Thoracic aorta (tissue), 2 donors: ENCODE results near the gene RAB31. TPM values are rescaled to one million over a fixed set of nuclear protein-coding genes. Genes with fewer than 3 reads are reported as not detected.

Experiments
- ATAC-seq: fragments of 150-250 bp; one replicate; pipeline ENCODE4 v1.8.0; 2017; ENCODE audit warnings: low read depth; ENCODE audit not compliant: insufficient number of reproducible peaks, low FRiP score
- DNase-seq: peaks from one replicate; pipeline ENCODE4 v3.0.0-alpha.2; 2020; ENCODE audit warnings: low spot score
- H3K27ac ChIP-seq, 2 donors: fragments of 200-600 bp; sonication (generic); 1 replicate in 1 of 2; 2 replicates in 1 of 2; pipeline ENCODE4 v1.5.1; 2016; ENCODE audit warnings: mild to moderate bottlenecking in 2 of 2, moderate library complexity in 2 of 2
- H3K27me3 ChIP-seq: fragments of 200-600 bp; sonication (generic); replicated peaks from 2 replicates; pipeline ENCODE4 v1.6.0; 2016; ENCODE audit warnings: mild to moderate bottlenecking; ENCODE audit not compliant: insufficient read depth
- H3K36me3 ChIP-seq: fragments of 200-600 bp; sonication (generic); one replicate; pipeline ENCODE4 v1.5.1; 2016
- H3K4me1 ChIP-seq, 2 donors: fragments of 200-600 bp; sonication (generic); 1 replicate in 1 of 2; 2 replicates in 1 of 2; pipeline versions ENCODE4 v1.5.1 to v1.6.0; 2016; ENCODE audit warnings: low read depth in 2 of 2, mild to moderate bottlenecking in 1 of 2; ENCODE audit not compliant: control insufficient read depth in 1 of 2
- H3K4me3 ChIP-seq: fragments of 200-600 bp; sonication (generic); 2 replicates; pipeline ENCODE4 v1.5.1; 2016; ENCODE audit warnings: mild to moderate bottlenecking
- H3K9me3 ChIP-seq: fragments of 200-600 bp; sonication (generic); 2 replicates; pipeline ENCODE4 v1.5.1; 2016
- total RNA-seq, 2 donors: library from RNA; depleted of rRNA; stranded (reverse); fragments of >200 nt; gene quantifications; one replicate each; pipeline versions ENCODE4 v1.1.0 to v1.2.3, GENCODE V29; 2016
- TF ChIP-seq, protein P1 (sequence below): fragments of 200-600 bp; sonication (generic); IDR thresholded peaks from one replicate; pipeline ENCODE4 v1.5.1; 2019; ENCODE audit warnings: antibody characterized with exemption

RAB31 gene
- total RNA-seq, 2 donors from 2014 or later = 92.9 to 110 TPM

DNA sequence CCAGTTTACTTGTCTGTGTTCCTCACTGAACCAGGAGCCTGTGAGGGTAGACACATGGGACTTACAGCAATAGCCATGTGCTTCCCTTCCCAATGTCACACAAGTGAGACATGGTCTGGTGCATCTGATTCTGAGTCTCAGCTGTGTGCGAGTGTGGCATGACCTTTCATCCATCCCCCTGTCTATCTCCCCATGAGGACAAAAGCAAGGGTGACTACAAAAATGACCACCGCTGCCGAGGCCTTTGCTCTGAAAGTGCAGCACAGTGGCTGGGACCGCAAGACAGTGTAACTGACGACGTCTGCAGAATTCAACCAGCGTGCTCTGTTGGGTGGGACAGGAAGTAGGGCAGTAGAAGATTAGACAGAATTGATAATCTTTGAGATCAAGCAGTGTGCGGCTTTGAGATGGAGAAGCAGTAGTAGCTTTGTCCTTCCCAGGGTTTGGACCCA lies 50.5 kb downstream of the RAB31 start:
- Histone ChIP-seq H3K4me3 (no peak overlapping the region), H3K27ac (no peak overlapping the region), H3K27me3 (no peaks in the 10 kb centered on the region), H3K4me1 (peaks cover 0 to under 1% of the 10 kb centered on the region in 2 donors), H3K9me3 (no peaks in the 10 kb centered on the region), H3K36me3 (no peaks in the 10 kb centered on the region)
- DNase-seq (no peak), ATAC-seq (no peak)
- TF ChIP-seq, protein P1, sequence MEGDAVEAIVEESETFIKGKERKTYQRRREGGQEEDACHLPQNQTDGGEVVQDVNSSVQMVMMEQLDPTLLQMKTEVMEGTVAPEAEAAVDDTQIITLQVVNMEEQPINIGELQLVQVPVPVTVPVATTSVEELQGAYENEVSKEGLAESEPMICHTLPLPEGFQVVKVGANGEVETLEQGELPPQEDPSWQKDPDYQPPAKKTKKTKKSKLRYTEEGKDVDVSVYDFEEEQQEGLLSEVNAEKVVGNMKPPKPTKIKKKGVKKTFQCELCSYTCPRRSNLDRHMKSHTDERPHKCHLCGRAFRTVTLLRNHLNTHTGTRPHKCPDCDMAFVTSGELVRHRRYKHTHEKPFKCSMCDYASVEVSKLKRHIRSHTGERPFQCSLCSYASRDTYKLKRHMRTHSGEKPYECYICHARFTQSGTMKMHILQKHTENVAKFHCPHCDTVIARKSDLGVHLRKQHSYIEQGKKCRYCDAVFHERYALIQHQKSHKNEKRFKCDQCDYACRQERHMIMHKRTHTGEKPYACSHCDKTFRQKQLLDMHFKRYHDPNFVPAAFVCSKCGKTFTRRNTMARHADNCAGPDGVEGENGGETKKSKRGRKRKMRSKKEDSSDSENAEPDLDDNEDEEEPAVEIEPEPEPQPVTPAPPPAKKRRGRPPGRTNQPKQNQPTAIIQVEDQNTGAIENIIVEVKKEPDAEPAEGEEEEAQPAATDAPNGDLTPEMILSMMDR = no peak

DNA sequence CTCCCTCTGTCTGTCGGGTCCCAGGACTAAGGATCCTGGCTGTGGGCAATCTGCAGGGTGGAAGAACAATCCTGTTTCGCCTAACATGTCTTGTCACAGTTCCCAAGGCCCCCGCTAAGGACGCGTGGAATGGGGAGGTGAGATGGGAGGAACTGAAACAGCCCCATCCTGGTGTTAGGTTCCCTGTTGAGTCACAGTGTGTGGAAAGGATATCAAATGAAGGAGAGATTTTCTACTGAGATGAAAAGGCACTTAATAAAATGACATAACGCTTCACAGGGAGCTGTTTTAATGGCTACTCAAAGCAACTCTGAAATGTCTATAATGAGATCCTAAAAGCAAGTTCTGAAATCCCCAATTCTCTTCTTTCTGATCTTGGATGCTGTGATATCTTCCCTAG lies 52.5 kb downstream of the RAB31 start:
- TF ChIP-seq, protein P1 = no peak
- H3K27ac ChIP-seq = no peak overlapping the region
- no peaks in the 10 kb centered on the region for H3K36me3 ChIP-seq
- H3K27me3 ChIP-seq = no peaks in the 10 kb centered on the region
- ATAC-seq = no peak
- no peaks in the 10 kb centered on the region for H3K9me3 ChIP-seq
- no peak for DNase-seq
- peaks cover 0 to 7% of the 10 kb centered on the region in 2 donors for H3K4me1 ChIP-seq
- no peak overlapping the region for H3K4me3 ChIP-seq

DNA sequence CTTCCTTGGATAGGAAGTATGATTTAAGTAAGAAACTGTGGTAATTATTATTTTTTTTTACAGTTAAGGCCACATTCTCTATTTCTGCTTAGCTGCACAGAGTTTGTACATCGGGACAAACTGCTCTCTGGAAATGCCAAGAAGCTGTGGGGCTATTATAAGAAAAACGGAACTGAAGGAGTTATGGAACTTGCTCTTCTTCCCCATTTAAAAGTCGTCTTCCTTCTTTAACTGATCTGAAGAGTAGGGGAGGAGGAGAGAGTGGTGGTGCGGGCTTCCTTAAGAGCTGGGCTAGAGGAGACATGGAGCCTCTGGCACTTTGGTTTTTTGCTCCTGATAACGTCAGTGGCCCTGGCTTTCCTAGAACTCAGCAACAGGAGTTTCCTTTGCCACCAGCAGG lies 54.4 kb downstream of the RAB31 start:
- no peak for DNase-seq

DNA sequence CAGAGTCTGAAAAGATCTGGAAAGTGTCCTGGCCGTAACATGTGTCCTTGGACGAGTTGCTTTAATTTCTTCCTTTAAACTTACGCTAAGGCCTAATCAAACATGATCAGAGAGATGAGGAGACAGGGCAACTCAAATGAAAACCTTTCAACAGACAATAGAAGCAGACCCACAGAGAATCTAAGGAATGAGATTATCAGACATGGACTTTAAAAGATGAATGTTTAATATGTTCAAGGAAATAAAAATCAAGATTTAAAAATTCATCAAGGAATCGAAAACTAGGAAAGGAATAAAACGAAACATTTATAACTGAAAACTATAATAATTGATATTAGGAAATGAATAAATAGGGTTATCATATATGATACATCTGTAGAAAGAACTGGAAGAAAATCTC lies 55.1 kb downstream of the RAB31 start:
- Histone ChIP-seq H3K9me3 (no peaks in the 10 kb centered on the region), H3K4me1 (peaks cover 0 to 7% of the 10 kb centered on the region in 2 donors), H3K4me3 (no peak overlapping the region), H3K27me3 (no peaks in the 10 kb centered on the region), H3K36me3 (no peaks in the 10 kb centered on the region), H3K27ac (no peak overlapping the region)
- TF ChIP-seq, protein P1 = no peak
- DNase-seq = no peak
- no peak for ATAC-seq

More for the DNA sequence above, 54.4 kb downstream of the RAB31 start:
- no peak for ATAC-seq
- H3K27me3 ChIP-seq = no peaks in the 10 kb centered on the region
- no peak overlapping the region for H3K4me3 ChIP-seq
- peaks cover 0 to 7% of the 10 kb centered on the region in 2 donors for H3K4me1 ChIP-seq
- no peaks in the 10 kb centered on the region for H3K36me3 ChIP-seq
- no peaks in the 10 kb centered on the region for H3K9me3 ChIP-seq
- TF ChIP-seq, protein P1 = no peak
- H3K27ac ChIP-seq = no peak overlapping the region

DNA sequence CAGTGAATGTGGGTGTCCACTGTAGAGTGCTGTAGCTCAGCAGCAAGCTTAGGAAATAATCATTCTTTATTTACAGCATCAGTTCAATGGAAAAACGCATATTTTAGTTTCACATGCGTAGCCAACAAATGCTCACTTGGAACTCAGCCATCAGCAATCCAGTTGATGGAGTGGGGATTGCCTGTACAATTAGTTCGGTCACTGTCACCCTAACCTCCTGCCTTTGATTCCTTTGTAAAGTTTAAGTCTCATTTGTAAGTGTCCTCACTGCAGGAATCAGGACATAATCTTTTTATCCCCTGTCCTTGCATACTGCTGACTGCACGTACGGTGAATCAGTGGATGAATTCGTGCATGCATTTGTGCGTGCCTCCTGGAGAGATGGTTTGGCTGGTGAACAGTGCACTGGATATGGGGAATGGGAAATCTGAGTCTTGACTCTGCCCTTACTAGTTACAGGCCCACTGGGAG lies 55.9 kb downstream of the RAB31 start:
- peaks cover 0 to 7% of the 10 kb centered on the region in 2 donors for H3K4me1 ChIP-seq
- H3K36me3 ChIP-seq = no peaks in the 10 kb centered on the region
- H3K27ac ChIP-seq = no peak overlapping the region
- no peak for ATAC-seq
- H3K4me3 ChIP-seq = no peak overlapping the region
- no peaks in the 10 kb centered on the region for H3K9me3 ChIP-seq
- no peaks in the 10 kb centered on the region for H3K27me3 ChIP-seq
- no peak for DNase-seq
- TF ChIP-seq, protein P1 = no peak
